SH-SY5Y (cell line): ENCODE data around the gene DGKQ.

Source experiments
- GATA2 ChIP-seq: IDR thresholded peaks from 2 replicates; pipeline ENCODE4 v1.6.1; 2011; ENCODE audit warnings: mild to moderate bottlenecking, low read depth, low read length
- GATA3 ChIP-seq: IDR thresholded peaks from 2 replicates; pipeline ENCODE4 v1.6.1; 2011; ENCODE audit warnings: low read depth, mild to moderate bottlenecking, low read length, moderate library complexity

DNA sequence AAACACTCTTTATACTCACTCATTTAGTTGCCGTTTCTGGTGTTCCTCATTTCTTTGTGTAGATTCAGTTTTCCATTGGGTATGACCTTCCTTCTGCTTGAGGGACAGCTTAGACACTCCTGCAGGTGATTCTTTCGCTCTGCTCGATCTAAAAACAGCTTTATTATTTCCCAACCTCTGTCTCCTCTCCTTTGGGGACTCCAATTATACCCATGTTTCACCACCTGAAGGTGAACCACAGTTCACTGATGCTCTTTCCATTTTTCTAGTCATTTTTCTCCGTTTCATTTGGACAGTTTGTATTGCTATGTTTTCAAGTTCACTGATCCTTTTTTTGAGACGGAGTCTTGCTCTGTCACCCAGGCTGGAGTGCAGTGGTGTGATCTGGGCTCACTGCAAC, 33.5 kb upstream of the DGKQ start:
- TF ChIP-seq GATA2 (no peak), GATA3 (no peak)
